Activated naive CD4-positive, alpha-beta T cell (primary cell): ENCODE results near the gene ZNF248.
"Not testable (repeated sequence)": the region's sequence is repeated elsewhere in the genome, so short reads cannot be mapped to it uniquely, and the experiment has no call there.

Experiments used
- DNase-seq, 4 experiments: peaks; one replicate each; lab custom pipeline; 2025; lab: John Stamatoyannopoulos, UW

The ZNF248 gene

DNA sequence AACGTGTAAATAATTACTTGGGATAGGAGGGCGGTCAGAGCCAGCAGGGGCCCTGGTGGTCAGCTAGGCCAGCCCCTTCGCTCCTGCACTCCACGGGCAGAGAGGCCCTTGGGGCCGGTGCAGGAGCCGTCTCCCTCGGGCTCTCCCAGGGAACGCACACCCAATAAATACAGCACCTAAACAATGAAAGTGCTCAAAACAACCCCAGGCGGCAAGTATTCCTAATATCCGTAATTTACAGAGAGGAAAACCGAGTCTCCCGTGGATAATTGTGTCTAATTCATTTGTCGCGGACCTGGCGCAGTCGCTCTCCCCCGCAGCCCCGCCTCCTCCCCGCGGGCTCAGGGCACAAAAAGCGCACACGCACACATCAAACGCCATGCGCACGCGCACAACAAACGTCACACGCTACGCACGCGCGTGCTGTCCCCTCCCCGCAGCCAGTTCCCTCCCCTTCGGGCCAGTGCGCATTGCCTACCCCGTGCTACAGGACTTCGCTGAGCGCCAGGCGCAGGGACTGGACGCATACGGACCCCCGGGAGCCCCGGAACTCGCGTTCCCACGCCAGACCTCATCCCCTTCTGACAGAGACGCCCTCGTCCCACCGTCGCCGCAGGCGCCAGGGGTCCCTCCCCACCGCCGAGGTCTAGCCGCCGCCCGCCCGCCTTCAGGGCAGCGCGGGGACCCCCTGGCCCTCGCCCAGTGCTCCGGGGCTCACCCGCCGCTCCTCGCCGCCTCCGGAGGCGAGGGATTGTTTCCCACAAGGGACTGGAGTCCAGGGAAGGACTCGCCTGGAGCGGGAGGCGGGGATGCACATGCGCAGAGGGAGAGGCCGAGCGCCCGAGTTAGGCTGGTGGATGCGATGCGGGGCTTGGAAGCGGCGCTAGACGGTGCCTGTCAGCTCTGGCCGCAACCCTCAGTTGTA is at the start of gene ZNF248:
Gene ZNF248, minus strand, starts transcription at position 324 of the 925 bp plus-strand sequence. CDS start 1,300 bp downstream, outside the sequence.
- peak; percentile 71 to 91 (median 86) for DNase-seq

DNA sequence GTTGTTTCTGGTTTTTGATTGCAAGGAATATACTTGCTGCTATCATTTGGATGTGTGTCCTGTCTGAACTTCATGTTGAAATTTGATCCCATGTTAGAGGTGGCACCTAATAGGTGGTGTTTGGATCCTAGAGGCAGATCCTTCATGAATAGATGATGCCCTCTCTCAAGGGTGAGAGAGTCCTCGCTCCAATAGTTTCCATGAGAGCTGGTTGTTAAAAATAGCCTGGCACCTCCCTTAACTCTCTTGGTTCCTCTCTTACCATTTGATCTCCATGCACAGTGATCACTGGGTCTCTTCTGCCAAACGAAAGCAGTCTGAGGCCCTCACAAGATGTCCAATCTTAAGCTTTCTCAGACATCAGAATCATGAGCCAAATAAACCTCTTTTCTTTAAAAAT is 49.0 kb upstream of the ZNF248 start:
- DNase-seq, result no peak

DNA sequence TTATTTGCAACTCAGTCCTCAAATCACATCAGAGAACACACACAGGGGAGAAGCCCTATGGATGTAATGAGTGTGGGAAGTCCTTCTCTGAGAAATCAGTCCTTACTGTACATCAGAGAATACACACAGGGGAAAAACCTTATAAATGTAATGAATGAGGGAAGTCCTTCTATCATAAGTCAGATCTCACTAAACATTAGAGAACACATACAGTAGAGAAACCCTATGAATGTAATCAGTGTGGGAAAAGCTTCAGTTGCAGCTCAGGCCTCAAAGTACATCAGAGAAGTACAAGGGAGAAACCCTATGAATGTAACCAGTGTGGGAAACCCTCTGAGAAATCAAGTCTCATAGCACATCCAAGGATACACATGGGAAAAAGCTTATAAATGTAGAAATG is 39.0 kb upstream of the ZNF248 start:
- DNase-seq, result no peak

DNA sequence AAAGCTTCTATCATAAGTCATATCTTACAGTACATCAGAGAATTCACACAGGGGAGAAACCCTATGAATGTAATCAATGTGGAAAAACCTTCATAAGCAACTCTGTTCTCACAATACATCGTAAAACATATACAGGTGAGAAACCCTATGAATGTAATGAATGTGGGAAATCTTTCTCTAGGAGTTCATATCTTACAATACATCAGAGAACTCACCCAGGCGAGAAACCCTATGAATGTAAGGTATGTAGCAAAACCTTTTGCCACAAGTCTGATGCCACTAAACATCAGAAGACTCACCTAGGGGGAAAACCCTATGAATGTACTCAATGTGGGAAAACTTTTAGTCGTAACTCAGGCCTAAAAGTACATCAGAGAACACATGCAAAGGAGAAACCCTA is 38.3 kb upstream of the ZNF248 start:
- DNase-seq, result no peak

DNA sequence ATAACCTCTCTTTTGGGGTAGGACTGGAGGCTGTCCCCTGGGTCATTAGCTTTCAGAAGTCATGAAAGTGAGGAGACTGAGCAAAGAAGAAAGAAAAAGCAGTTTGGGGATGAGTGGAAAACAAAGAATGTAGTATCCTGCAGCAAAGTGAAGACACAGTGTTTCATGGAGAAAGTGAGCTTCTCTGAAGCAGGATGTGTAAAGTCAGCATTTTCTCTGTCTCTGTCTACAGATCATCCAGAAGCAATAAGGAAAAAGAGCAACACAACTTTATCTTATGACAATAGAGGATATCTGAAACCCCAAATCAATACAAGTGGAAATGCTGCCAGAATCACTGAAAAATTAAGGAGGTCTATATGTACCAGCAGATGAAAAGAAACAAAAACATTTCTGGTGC is 28.4 kb upstream of the ZNF248 start:
- no peak for DNase-seq

DNA sequence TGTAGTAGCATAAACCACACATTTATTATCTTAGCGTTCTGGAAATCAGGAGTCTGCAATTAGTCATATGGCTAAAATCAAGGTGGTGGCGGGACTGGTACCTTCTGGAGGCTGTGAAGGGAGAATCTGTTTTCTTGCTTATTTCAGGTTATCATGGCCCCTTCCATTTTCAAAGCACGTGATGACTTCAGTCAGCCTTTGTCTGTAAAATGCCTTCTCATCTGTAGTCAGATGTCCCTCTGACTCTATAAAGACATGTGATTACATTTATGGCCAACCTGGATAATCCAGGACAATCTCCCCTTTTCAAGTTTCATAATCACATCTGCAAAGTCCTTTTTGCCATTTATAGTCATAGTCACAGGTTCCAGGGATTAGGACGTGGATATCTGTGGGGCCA is 15.5 kb upstream of the ZNF248 start:
- DNase-seq, result no peak

DNA sequence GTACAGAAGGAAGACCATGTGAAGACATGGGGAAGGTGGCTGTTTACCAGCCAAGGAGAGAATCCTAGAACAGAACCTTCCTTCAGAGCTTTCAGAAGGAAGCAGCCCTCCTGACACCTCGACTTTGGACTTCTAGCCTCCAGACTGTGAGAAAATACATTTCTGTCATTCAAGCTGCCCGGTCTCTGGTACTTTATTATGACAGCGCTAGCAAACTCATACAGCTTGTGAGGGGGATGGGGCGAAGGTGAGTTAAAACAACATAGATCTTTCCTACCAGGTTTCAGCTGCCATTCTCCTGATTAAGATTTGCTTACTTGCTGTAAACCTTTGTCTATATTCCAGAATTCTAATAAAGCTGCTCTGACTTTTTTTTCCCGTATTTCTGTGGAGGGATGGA is 14.9 kb upstream of the ZNF248 start:
- no peak for DNase-seq

DNA sequence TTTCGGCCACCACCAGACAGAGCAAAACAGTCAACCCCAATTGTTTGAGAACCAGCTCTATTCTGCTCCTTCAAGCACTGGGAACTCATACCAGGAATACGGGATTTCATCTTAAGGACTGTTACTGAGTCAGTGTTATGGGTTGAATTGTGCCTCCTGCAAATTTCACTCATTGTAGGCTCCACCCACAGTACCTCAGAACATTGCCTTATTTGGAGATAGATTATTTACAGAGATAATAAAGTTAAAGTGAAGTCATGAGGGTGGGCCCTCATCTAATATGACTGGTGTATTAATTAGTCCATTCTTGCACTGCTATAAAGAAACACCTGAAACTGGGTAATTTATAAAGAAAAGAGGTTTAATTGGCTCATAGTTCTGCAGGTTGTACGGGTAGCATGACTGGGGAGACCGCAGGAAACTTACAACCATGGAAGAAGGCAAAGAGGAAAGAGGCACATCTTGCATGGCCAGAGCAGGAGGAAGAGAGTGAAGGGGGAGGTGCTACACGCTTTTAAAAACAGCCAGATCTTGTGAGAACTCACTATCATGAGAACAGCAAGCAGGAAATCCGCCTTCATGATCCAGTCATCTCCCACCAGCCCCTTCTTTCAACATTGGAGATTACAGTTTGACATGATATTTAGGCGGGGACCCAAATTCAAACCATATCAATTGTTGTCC is 14.3 kb upstream of the ZNF248 start:
- no peak for DNase-seq

DNA sequence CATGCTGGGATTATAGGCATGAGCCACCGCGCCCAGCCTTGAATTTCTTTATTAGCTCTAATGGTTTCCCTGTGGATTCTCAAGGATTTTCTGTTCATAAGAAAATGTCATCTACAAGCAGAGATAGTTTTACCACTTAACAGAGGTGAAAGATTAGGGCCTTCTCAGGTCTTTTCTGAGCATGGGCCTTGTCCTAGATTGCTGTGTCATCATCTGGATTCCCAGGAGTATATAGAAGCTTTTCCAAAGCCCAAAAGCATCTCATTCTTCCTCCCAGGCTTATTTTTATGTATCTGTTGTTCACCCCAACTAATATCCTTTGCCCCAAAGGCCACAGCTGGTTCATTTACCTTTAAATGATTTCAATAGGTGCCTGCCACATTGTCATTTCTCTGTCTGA is 13.7 kb upstream of the ZNF248 start:
- DNase-seq, result no peak

DNA sequence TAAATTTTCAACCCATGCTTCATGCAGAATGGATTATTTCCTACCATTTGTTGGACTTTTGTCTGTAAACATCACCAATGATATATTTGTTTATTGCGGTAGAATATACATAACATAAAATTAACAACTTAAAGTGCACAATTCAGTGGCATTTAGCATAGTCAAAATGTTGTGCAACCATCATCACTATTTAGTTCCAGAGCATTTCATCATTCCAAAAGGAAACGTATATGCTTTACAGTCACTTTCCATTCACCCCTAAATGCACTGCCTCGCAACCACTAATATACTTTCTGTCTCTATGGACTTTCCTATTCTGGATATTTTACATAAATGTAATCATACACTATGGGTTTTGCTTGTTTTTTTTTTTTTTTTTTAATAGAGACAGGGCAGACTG is 11.4 kb upstream of the ZNF248 start:
- DNase-seq, result no peak

DNA sequence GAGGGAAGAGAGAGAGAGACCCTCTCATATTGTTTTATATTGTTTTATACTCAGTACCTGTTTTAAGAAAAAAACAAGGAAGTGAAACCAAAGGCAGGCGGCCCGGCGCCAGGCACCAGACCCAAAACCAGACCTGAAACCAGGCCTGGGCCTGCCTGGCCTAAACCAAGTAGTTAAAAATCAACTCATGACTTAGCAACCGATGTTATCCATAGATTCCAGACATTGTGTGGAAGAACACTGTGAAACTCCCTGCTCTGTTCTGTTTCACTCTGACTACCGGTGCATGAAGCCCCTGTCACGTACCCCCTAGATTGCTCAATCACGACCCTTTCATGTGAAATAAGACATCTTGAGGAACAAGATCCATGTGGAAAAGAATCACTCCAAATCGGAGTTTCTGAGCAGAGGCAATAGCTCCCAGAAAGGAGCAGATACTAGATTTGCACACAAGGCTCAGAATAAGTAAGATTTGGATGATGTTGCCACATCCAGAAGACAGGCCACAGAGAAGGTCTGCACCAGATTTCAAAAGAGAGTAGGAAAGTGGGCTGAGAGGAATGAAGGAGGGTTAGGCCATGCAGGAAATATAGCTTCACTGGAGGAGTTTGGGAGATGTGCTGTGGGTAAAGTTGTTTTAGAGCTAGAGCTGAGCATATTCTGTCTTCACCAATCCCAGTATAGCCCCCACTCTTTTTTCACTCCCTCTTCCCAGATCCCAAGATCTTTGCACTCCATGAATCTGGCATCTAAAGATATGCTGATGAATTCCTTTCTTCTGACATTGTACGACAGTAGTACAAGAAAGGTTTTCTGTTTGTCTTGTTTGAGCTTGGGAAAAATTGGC is 8.8 kb upstream of the ZNF248 start:
- DNase-seq, result no peak

DNA sequence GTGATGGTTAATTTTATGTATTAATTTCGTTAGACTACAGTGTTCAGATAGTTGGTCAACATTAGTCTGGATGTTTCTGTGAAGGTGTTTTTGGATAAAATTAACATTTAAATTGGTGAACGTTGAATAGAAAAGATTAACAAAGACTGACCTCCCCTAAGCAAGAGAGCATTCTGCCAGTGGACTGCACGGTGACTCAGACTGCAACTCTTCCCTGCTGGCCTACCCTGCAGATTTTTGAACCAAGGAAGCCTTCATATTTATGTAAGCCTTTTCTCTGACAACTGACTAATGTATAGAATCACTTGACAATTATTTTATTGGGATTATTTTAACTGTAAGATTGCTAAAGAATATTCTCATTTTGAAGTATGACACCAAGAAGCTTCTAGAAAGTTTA is 7.9 kb upstream of the ZNF248 start:
- no peak for DNase-seq

DNA sequence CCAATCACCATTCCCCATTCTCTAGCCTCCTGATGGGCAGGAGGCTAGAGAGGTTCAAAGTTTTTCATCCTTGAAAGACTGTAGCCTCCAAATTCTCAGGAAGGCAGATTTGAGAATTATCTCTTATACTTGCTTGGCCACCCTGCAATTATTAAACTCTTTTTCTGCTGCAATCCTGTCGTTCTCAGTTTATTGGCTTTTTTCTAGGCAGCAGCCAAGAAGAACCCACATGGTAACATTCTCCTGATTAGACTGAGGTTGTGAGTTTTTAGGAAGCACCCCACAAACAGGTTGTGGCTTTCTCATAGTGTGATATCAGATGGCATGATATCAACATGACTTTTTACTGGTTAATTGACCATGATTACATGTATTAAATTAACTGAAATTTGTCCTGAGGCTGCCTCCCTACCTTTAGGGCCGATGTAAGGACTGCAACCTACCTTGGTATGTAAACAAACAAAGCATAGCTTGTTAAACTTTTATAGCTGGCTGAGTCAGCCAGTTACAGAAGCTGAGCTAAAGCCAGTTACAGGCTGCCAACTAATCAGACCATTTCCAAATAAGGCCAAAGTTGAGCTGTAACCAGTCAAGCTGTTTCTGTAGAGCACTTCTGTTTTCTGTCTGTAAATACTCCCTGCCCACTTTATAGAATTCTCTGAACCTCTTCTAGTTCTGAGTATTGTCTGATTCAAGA is 3.2 kb upstream of the ZNF248 start:
- no peak for DNase-seq

DNA sequence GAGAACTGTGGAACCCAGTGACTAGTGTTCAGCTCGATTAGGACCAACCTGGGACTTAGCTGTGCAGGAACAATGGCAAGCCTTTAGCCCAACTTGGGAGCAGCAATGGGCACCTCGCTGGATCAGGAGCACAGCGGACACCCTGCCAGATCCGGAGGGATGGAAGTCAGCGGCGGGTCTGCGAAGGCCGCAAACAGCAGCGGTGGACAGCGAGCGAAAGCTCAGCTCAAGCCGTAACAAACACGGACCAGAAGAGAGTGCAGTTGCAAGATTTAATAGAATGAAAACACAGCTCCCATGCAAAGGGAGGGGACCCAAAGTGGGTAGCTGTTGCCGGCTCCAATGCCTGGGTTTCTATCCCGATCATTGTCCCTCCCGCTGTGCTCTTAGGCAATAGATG is 1.9 kb upstream of the ZNF248 start:
- DNase-seq, result not testable (repeated sequence)

DNA sequence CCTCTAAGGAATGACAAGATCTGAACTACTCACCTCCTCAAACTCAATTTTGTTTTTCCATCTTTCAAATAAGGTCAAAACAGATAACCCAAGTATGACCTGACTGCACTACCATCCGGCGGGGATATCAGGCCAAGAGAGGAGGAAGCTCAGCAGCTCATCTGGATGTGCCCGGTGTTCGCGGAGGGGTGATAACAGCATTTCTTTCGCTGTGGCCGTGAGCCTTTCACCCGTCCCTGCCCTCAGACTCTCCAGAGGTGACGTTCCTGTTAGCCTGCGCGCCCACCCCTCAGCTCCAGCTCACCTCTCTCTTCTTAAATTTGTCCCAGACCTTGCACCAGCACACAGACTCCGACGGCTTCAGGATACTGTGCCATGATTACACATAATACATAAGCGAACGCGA is 526 bp downstream of the ZNF248 start:
- peak in 1 of 4 experiments; percentile 8 for DNase-seq

DNA sequence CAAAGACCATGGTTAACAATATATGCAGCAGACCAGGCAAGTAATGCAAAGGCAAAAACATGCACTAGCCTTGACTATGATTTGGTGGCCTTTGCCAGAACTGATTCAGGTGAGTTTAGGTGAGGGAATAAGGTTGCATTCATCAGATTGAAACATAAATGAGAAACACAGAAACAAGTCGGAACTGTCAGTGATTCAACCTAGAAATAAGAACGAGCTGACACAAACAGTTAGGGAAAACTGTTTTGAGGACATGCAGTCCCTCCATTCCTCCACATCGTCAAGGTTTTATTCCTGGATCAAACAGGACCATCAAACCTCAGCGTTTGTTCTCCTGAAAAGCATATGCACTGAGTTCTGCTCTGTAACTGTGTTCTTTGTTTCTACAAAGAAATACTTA is 1.8 kb downstream of the ZNF248 start:
- no peak for DNase-seq

DNA sequence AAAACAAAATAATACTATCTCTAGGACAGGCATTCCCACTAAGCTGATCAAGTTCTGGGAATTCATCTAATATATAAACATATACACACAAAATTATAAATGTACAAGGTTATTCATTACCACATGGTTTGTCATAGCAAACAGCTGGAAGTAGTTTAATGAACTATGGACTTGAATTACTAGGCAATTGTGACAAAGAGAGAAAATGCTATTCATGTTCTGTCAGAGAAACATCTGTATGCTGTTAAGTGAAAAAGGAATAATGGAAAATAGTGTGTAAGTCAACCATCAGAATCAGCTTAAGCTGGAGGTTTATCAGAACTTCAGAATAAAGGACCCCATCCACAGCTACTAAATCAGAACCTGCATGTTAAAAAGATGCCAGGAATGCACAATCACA is 2.8 kb downstream of the ZNF248 start:
- no peak for DNase-seq

DNA sequence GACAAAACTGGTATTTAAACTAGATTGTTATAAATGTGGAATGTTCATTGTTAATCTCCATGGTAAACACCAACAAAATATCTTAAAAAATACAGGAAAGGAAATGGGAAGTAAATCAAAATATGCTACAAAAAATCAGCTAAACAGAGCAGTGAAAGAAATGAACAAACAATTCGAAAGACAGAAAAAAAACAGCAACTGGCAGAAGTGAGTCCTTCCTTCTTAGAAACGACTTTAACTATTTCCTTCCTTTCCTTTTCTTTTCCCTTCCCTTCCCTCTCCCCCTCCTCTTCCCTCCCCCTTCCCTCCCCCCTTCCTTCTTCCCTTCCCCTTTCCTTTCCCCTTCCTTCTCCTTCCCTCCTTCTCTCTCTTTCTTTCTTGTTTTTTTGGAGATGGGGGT is 12.8 kb downstream of the ZNF248 start:
- DNase-seq, result no peak

DNA sequence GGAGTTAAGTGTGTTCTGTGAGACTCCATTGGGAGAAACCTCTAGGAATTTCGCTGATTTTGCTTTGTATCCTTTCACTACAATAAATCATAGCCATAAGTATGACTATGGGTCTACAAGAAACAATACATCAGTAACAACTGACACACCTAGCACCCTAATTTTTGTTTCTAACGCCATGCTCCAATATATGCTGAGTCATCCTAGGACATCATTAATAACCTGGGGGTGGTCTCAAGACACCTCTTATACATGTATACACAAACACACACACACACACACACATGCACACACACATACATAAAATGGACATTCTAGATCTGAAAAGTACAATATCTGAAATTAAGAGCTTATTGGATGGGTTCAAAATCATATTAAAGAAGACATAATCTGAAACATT is 18.2 kb downstream of the ZNF248 start:
- DNase-seq, result no peak

DNA sequence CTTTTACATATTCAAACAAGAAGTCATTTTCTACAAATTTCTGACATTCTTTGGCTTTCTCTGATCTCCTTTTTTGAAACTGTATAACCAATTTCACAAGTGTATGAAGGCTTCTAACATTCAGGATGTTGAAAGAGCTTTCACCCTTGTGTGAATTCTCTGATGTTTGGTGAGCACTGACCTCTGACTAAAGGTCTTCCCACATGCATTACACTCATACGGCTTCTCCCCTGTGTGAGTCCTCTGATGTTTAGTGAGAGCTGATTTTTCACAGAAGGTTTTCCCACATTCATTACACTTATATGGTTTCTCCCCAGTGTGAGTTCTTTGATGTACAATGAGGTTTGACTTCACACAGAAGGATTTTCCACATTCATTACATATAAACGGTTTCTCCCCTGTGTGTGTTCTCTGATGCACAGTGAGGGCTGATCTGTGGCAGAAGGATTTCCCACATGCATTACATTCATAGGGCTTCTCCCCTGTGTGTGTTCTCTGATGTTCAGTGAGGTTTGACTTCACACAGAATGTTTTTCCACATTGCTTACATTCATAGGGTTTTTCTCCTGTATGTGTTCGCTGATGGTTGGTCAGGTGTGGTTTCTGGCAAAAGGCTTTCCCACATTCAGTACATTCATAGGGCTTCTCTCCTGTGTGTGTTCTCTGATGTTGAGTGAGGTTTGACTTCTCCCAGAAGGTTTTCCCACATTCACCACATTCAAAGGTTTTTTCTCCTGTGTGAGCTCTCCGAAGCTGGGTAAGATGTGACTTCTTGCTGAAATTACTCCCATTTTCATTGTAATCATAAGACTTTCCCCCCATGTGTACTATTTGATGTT is 25.7 kb downstream of the ZNF248 start:
- DNase-seq, result no peak

DNA sequence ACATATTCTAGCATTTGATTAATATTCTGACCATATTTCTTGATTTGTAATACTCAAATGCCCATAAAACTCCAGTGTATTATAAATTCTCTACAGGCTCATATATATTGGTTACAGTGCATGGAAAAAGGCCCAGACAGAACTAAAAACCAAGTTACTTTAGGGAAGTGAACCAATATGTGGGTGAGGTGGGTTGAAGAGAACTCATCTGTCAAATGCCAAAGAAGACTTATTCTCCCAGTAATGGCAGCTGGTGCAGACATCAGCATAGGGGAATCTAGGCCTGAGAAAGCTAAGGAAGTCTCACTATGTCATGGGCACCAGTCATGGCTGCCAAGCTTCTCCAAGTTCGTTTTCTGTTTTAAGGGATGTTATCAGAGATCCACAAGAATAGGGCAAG is 30.6 kb downstream of the ZNF248 start:
- no peak for DNase-seq
